ENCODE results near the gene ADAM30. TPM values are rescaled to one million over a fixed set of nuclear protein-coding genes. Genes with fewer than 3 reads are reported as not detected.

The ADAM30 gene
- total RNA-seq, 2 experiments from 2014 or later: not detected

DNA sequence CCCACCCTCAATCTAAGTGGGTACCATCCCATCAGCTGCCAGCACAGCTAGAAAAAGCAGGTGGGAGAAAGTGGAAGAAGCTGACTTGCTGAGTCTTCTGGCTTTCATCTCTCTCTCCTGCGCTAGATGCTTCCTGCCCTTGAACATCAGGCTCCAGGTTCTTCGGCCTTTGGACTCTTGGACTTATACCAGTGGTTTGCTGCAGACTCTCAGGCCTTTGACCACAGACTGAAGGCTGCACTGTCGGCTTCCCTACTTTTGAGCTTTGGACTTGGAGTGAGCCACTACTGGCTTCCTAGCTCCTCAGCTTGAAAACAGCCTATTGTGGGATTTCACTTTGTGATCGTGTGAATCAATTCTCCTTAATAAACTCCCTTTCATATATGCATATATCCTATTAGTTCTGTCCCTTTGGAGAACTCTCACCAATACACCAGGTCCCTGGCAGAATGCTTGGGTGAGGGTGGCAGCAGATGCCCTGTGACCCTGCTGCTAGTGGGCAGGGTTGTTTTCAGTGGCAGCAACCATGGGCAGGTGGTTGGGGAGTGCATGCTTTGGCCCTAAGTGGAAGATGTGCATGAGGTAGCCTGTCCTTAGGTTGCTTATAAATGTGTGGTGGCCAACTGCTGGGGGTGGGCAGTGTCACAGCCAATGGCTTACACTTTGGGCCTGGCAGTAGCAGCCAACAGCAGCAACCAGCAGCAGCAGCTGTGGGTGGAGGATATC is 10.8 kb upstream of the ADAM30 start:
- H3K9me2 ChIP-seq (ENCODE audit: insufficient read depth, low read length): no peaks in the 10 kb centered on the region
- TF ChIP-seq EZH2phosphoT487 (IDR thresholded peaks at IDR 0.05; ENCODE audit: borderline replicate concordance, low read depth, low read length): no peak
- TF ChIP-seq CTCF (conservative IDR thresholded peaks at IDR 0.05; ENCODE audit: low read length): no peak
- BruUV-seq (replicated peaks): no TSS peak
- no peaks in the 10 kb centered on the region for H4K20me1 ChIP-seq (ENCODE audit: insufficient read depth, low read length)
- H2AFZ ChIP-seq (ENCODE audit: low read length): no peak overlapping the region
- ChIA-PET POLR2A (interaction anchor here (0.5 kb wide), 1 partner anchor 115 kb away, joined by 3 read pairs; no protein-coding TSS in a partner anchor), CTCF (ENCODE audit: unreplicated experiment) (no interaction called here)
- no peak overlapping the region for H3K4me2 ChIP-seq (ENCODE audit: low read length)
- no peaks in the 10 kb centered on the region for H3K79me2 ChIP-seq (ENCODE audit: insufficient read depth, low read depth, low read length)
- no peak overlapping the region for H3K4me3 ChIP-seq (ENCODE audit: low read depth, low read length, poor library complexity, severe bottlenecking)
- no peaks in the 10 kb centered on the region for H3K4me1 ChIP-seq (ENCODE audit: insufficient read depth, low read length, poor library complexity, severe bottlenecking)
- no peaks in the 10 kb centered on the region for H3K9me3 ChIP-seq (ENCODE audit: low read length)
- H3K27ac ChIP-seq (ENCODE audit: low read depth, low read length, poor library complexity, severe bottlenecking): no peak overlapping the region
- intact Hi-C loops (cut with micrococcal nuclease; ENCODE audit: unreplicated experiment): loop anchor here (10.0 kb wide), 1 partner anchor 48 kb away; no protein-coding TSS in a partner anchor
- H3K36me3 ChIP-seq (ENCODE audit: insufficient read depth, low read length): no peaks in the 10 kb centered on the region
- no peak for DNase-seq (ENCODE audit: low spot score)

- Histone ChIP-seq H3K79me2 (ENCODE audit: insufficient read depth, low read depth, low read length) (no peaks in the 10 kb centered on the region), H3K27ac (ENCODE audit: low read depth, low read length, poor library complexity, severe bottlenecking) (no peak overlapping the region), H3K4me1 (ENCODE audit: insufficient read depth, low read length, poor library complexity, severe bottlenecking) (no peaks in the 10 kb centered on the region), H3K9me3 (ENCODE audit: low read length) (no peaks in the 10 kb centered on the region), H4K20me1 (ENCODE audit: insufficient read depth, low read length) (no peaks in the 10 kb centered on the region), H3K4me3 (ENCODE audit: low read depth, low read length, poor library complexity, severe bottlenecking) (no peak overlapping the region), H3K4me2 (ENCODE audit: low read length) (no peak overlapping the region), H3K9me2 (ENCODE audit: insufficient read depth, low read length) (no peaks in the 10 kb centered on the region), H2AFZ (ENCODE audit: low read length) (no peak overlapping the region), H3K36me3 (ENCODE audit: insufficient read depth, low read length) (no peaks in the 10 kb centered on the region)
- intact Hi-C loops (cut with micrococcal nuclease; ENCODE audit: unreplicated experiment): loop anchor here (10.0 kb wide), 1 partner anchor 51 kb away; no protein-coding TSS in a partner anchor
- CTCF ChIA-PET (ENCODE audit: unreplicated experiment): no interaction called here
- no TSS peak for BruUV-seq (replicated peaks)
- no peak for DNase-seq (ENCODE audit: low spot score)
- TF ChIP-seq CTCF (conservative IDR thresholded peaks at IDR 0.05; ENCODE audit: low read length) (no peak), EZH2phosphoT487 (IDR thresholded peaks at IDR 0.05; ENCODE audit: borderline replicate concordance, low read depth, low read length) (no peak)
- POLR2A ChIA-PET: no interaction called here
Observed at GRCh38 chr1:119903443-119903835, 7.1 kb upstream of the ADAM30 start.

GRCh38 chr1:119902775-119903442 is 6.6 kb upstream of the ADAM30 start:
- no peak overlapping the region for H3K27ac ChIP-seq (ENCODE audit: low read depth, low read length, poor library complexity, severe bottlenecking)
- CTCF ChIA-PET (ENCODE audit: unreplicated experiment): no interaction called here
- H3K79me2 ChIP-seq (ENCODE audit: insufficient read depth, low read depth, low read length): no peaks in the 10 kb centered on the region
- no peaks in the 10 kb centered on the region for H3K36me3 ChIP-seq (ENCODE audit: insufficient read depth, low read length)
- H3K9me2 ChIP-seq (ENCODE audit: insufficient read depth, low read length): no peaks in the 10 kb centered on the region
- POLR2A ChIA-PET: interaction anchor here (0.6 kb wide), 1 partner anchor 26 kb away, joined by 6 read pairs; no protein-coding TSS in a partner anchor
- no peak overlapping the region for H3K4me3 ChIP-seq (ENCODE audit: low read depth, low read length, poor library complexity, severe bottlenecking)
- DNase-seq (ENCODE audit: low spot score): no peak
- no peak for TF ChIP-seq EZH2phosphoT487 (IDR thresholded peaks at IDR 0.05; ENCODE audit: borderline replicate concordance, low read depth, low read length)
- TF ChIP-seq CTCF (conservative IDR thresholded peaks at IDR 0.05; ENCODE audit: low read length): no peak
- no peaks in the 10 kb centered on the region for H3K4me1 ChIP-seq (ENCODE audit: insufficient read depth, low read length, poor library complexity, severe bottlenecking)
- H2AFZ ChIP-seq (ENCODE audit: low read length): no peak overlapping the region
- no TSS peak for BruUV-seq (replicated peaks)
- H3K4me2 ChIP-seq (ENCODE audit: low read length): no peak overlapping the region
- intact Hi-C loops (cut with micrococcal nuclease; ENCODE audit: unreplicated experiment): loop anchor here (10.0 kb wide), 1 partner anchor 52 kb away; no protein-coding TSS in a partner anchor
- H3K9me3 ChIP-seq (ENCODE audit: low read length): no peaks in the 10 kb centered on the region
- no peaks in the 10 kb centered on the region for H4K20me1 ChIP-seq (ENCODE audit: insufficient read depth, low read length)
